ENCODE data around the gene PKD2L1. TPM values are rescaled to one million over a fixed set of nuclear protein-coding genes. Genes with fewer than 3 reads are reported as not detected.
A peak's percentile ranks its signal among the peaks of the same experiment; 100 is the strongest.
"Not testable (repeated sequence)": the region's sequence is repeated elsewhere in the genome, so short reads cannot be mapped to it uniquely, and the experiment has no call there.

The PKD2L1 gene
- total RNA-seq, 1 donor from 2014 or later = not detected

GRCh38 chr10:100287756-100288155, 42.3 kb downstream of the PKD2L1 start:
- Histone ChIP-seq H3K4me2 (ENCODE audit: low read length) (no peak overlapping the region), H3K4me3 (ENCODE audit: insufficient read depth, low read depth, low read length) (no peak overlapping the region), H4K20me1 (ENCODE audit: insufficient read depth, low read length) (peaks cover 17% of the 10 kb centered on the region), H2AFZ (ENCODE audit: low read depth, low read length) (no peak overlapping the region), H3K4me1 (ENCODE audit: insufficient read depth, low read length) (peaks cover 17% of the 10 kb centered on the region), H3K9me3 (ENCODE audit: insufficient read depth, low read depth, low read length) (no peaks in the 10 kb centered on the region), H3K27ac (ENCODE audit: low read depth, low read length) (no peak overlapping the region), H3K36me3 (ENCODE audit: insufficient read depth, low read length) (peaks cover 12% of the 10 kb centered on the region), H3K79me2 (ENCODE audit: insufficient read depth, low read length) (peaks cover 32% of the 10 kb centered on the region), H3K27me3 (ENCODE audit: insufficient read depth, low read length) (peaks cover 18% of the 10 kb centered on the region), H3K9ac (ENCODE audit: low read length) (no peak overlapping the region)
- no peak for FAIRE-seq
- Mint-ChIP-seq H3K9me3 (ENCODE audit: unreplicated experiment) (no peaks in the 10 kb centered on the region), H3K36me3 (ENCODE audit: low read depth, unreplicated experiment) (peaks cover 6% of the 10 kb centered on the region), H3K4me1 (ENCODE audit: low read depth, unreplicated experiment) (peaks cover 16% of the 10 kb centered on the region), H3K4me3 (ENCODE audit: unreplicated experiment) (peak overlapping the region; percentile 18), H3K27ac (ENCODE audit: unreplicated experiment) (no peak overlapping the region), H3K27me3 (ENCODE audit: low read depth, unreplicated experiment) (peaks cover 25% of the 10 kb centered on the region)
- TF ChIP-seq CTCF (IDR thresholded peaks at IDR 0.05; ENCODE audit: insufficient read depth, low read depth, low read length) = no peak
- no peak for DNase-seq (ENCODE audit: low read depth)

- peak within 1 kb of the TSS; percentile 90 for H3K4me3 ChIP-seq (ENCODE audit: insufficient read depth, low read depth, low read length)
- peaks cover 19% of the 10 kb centered on the region for H3K36me3 ChIP-seq (ENCODE audit: insufficient read depth, low read length)
- H3K27ac Mint-ChIP-seq (ENCODE audit: unreplicated experiment) = peak within 1 kb of the TSS; percentile 99
- H3K4me1 ChIP-seq (ENCODE audit: insufficient read depth, low read length) = peaks cover 17% of the 10 kb centered on the region
- H3K9me3 Mint-ChIP-seq (ENCODE audit: unreplicated experiment) = no peaks in the 10 kb centered on the region
- TF ChIP-seq CTCF (IDR thresholded peaks at IDR 0.05; ENCODE audit: insufficient read depth, low read depth, low read length) (no peak), EZH2 (IDR thresholded peaks at IDR 0.05; ENCODE audit: insufficient read depth, low read length) (no peak)
- H2AFZ ChIP-seq (ENCODE audit: low read depth, low read length) = peak within 1 kb of the TSS; percentile 94
- H3K79me2 ChIP-seq (ENCODE audit: insufficient read depth, low read length) = peaks cover 45% of the 10 kb centered on the region
- no peaks in the 10 kb centered on the region for H3K9me3 ChIP-seq (ENCODE audit: insufficient read depth, low read depth, low read length)
- H3K4me1 Mint-ChIP-seq (ENCODE audit: low read depth, unreplicated experiment) = peaks cover 16% of the 10 kb centered on the region
- H3K27me3 ChIP-seq (ENCODE audit: insufficient read depth, low read length) = peaks cover 7% of the 10 kb centered on the region
- peak within 1 kb of the TSS; percentile 93 for H3K4me2 ChIP-seq (ENCODE audit: low read length)
- H3K27ac ChIP-seq (ENCODE audit: low read depth, low read length) = peak within 1 kb of the TSS; percentile 90
- H3K9ac ChIP-seq (ENCODE audit: low read length) = peak within 1 kb of the TSS; percentile 93
- peaks cover 29% of the 10 kb centered on the region for H4K20me1 ChIP-seq (ENCODE audit: insufficient read depth, low read length)
- DNase-seq (ENCODE audit: low read depth) (peak; percentile 89), FAIRE-seq (no peak)
- H3K27me3 Mint-ChIP-seq (ENCODE audit: low read depth, unreplicated experiment) = peaks cover 15% of the 10 kb centered on the region
- peak within 1 kb of the TSS; percentile 100 for H3K4me3 Mint-ChIP-seq (ENCODE audit: unreplicated experiment)
- peaks cover 6% of the 10 kb centered on the region for H3K36me3 Mint-ChIP-seq (ENCODE audit: low read depth, unreplicated experiment)
Measured at GRCh38 chr10:100286051-100287033, 43.7 kb downstream of the PKD2L1 start, which contains the start of gene BLOC1S2. Gene BLOC1S2 (minus strand): TSS chr10:100286680. CDS start chr10:100286659, 21 bp downstream.

GRCh38 chr10:100285326-100285725, 44.7 kb downstream of the PKD2L1 start:
- DNase-seq (ENCODE audit: low read depth); H3K9me3 ChIP-seq (ENCODE audit: insufficient read depth, low read depth, low read length); H3K27me3 Mint-ChIP-seq (ENCODE audit: low read depth, unreplicated experiment); FAIRE-seq; H3K27me3 ChIP-seq (ENCODE audit: insufficient read depth, low read length); H3K36me3 Mint-ChIP-seq (ENCODE audit: low read depth, unreplicated experiment); H3K9me3 Mint-ChIP-seq (ENCODE audit: unreplicated experiment): not testable (repeated sequence)
- Histone ChIP-seq H3K4me3 (ENCODE audit: insufficient read depth, low read depth, low read length) (peak overlapping the region; percentile 90), H3K4me1 (ENCODE audit: insufficient read depth, low read length) (peaks cover 17% of the 10 kb centered on the region), H3K4me2 (ENCODE audit: low read length) (peak overlapping the region; percentile 93), H3K9ac (ENCODE audit: low read length) (peak overlapping the region; percentile 93), H4K20me1 (ENCODE audit: insufficient read depth, low read length) (peaks cover 37% of the 10 kb centered on the region), H3K36me3 (ENCODE audit: insufficient read depth, low read length) (peaks cover 27% of the 10 kb centered on the region), H3K79me2 (ENCODE audit: insufficient read depth, low read length) (peaks cover 54% of the 10 kb centered on the region), H3K27ac (ENCODE audit: low read depth, low read length) (peak overlapping the region; percentile 90), H2AFZ (ENCODE audit: low read depth, low read length) (peak overlapping the region; percentile 94)
- Mint-ChIP-seq H3K4me3 (ENCODE audit: unreplicated experiment) (peak overlapping the region; percentile 100), H3K27ac (ENCODE audit: unreplicated experiment) (peak overlapping the region; percentile 99), H3K4me1 (ENCODE audit: low read depth, unreplicated experiment) (peaks cover 16% of the 10 kb centered on the region)

Measured in astrocyte (in vitro differentiated cells and primary cell).